NCI-H2081 treated with DMSO at 0.1 percent for 48 hours (cell line): ENCODE measurements around the gene MED27.
A peak's percentile ranks its signal among the peaks of the same experiment; 100 is the strongest.

Experiments used
- DNase-seq: peaks from one replicate; lab custom pipeline; 2025; lab: John Stamatoyannopoulos, UW

MED27 gene

GRCh38 chr9:131919216-131919615 is 160.5 kb downstream of the MED27 start:
- no peak for DNase-seq

GRCh38 chr9:131918481-131918880 is 161.2 kb downstream of the MED27 start:
- DNase-seq = no peak

- no peak for DNase-seq
These were observed 162.7 kb downstream of the MED27 start for GRCh38 chr9:131917009-131917408.

- DNase-seq = no peak
These were observed 164.5 kb downstream of the MED27 start for GRCh38 chr9:131915181-131915580.

- no peak for DNase-seq
These were observed 167.0 kb downstream of the MED27 start for GRCh38 chr9:131912671-131913070.

GRCh38 chr9:131912069-131912468 is 167.6 kb downstream of the MED27 start:
- no peak for DNase-seq

- DNase-seq = no peak
These were observed 169.1 kb downstream of the MED27 start for GRCh38 chr9:131910572-131910971.

- no peak for DNase-seq
These were observed 174.5 kb downstream of the MED27 start for GRCh38 chr9:131905144-131905543.

GRCh38 chr9:131899296-131900228 is 180.1 kb downstream of the MED27 start:
- no peak for DNase-seq

- DNase-seq = no peak
These were observed 186.7 kb downstream of the MED27 start for GRCh38 chr9:131892902-131893500.

GRCh38 chr9:131892162-131892707 is 187.4 kb downstream of the MED27 start:
- no peak for DNase-seq

GRCh38 chr9:131891598-131891997 is 188.1 kb downstream of the MED27 start:
- DNase-seq = no peak

GRCh38 chr9:131889437-131890251 is 190.0 kb downstream of the MED27 start:
- DNase-seq = no peak

GRCh38 chr9:131888923-131889322 is 190.7 kb downstream of the MED27 start:
- no peak for DNase-seq

GRCh38 chr9:131887680-131888079 is 192.0 kb downstream of the MED27 start:
- no peak for DNase-seq

GRCh38 chr9:131886826-131887225 is 192.8 kb downstream of the MED27 start:
- no peak for DNase-seq

GRCh38 chr9:131885144-131885609 is 194.5 kb downstream of the MED27 start:
- DNase-seq = peak; percentile 25

GRCh38 chr9:131884222-131884621 is 195.4 kb downstream of the MED27 start:
- DNase-seq = no peak

- DNase-seq = no peak
These were observed 198.7 kb downstream of the MED27 start for GRCh38 chr9:131880833-131881583.

- no peak for DNase-seq
These were observed 199.8 kb downstream of the MED27 start for GRCh38 chr9:131879911-131880290.

GRCh38 chr9:131879181-131879910 is 200.3 kb downstream of the MED27 start:
- DNase-seq = no peak
